Medulla oblongata (tissue), 1 donor: Measurements from ENCODE around the gene FEZF1.

Experiments used
- DNase-seq: peaks from one replicate; pipeline ENCODE4 v3.0.0-alpha.2; 2015; ENCODE audit errors: extremely low spot score

Gene FEZF1

GRCh38 chr7:122304319-122304975 is at the start of gene FEZF1:
Gene FEZF1 (minus strand): TSS chr7:122304750. CDS start chr7:122304437, 313 bp downstream.
- DNase-seq: no peak

- DNase-seq: no peak
These were observed 47.9 kb upstream of the FEZF1 start for GRCh38 chr7:122352454-122352853.

- no peak for DNase-seq
These were observed 46.2 kb upstream of the FEZF1 start for GRCh38 chr7:122350701-122351100.

GRCh38 chr7:122344303-122344620 is 39.7 kb upstream of the FEZF1 start:
- no peak for DNase-seq

GRCh38 chr7:122343601-122344302 is 39.2 kb upstream of the FEZF1 start:
- no peak for DNase-seq

- DNase-seq: no peak
These were observed 35.9 kb upstream of the FEZF1 start for GRCh38 chr7:122340427-122340826.

GRCh38 chr7:122339145-122339904 is 34.8 kb upstream of the FEZF1 start:
- no peak for DNase-seq

GRCh38 chr7:122337011-122337410 is 32.5 kb upstream of the FEZF1 start:
- no peak for DNase-seq

GRCh38 chr7:122329145-122329802 is 24.7 kb upstream of the FEZF1 start:
- peak; percentile 11 for DNase-seq

- DNase-seq: no peak
These were observed 23.4 kb upstream of the FEZF1 start for GRCh38 chr7:122327969-122328368.

- no peak for DNase-seq
These were observed 12.2 kb upstream of the FEZF1 start for GRCh38 chr7:122316467-122317388.

- no peak for DNase-seq
These were observed 11.2 kb upstream of the FEZF1 start for GRCh38 chr7:122315507-122316466.

GRCh38 chr7:122314284-122314683 is 9.7 kb upstream of the FEZF1 start:
- DNase-seq: no peak

GRCh38 chr7:122312789-122313188 is 8.2 kb upstream of the FEZF1 start:
- DNase-seq: no peak

- DNase-seq: no peak
These were observed 7.3 kb upstream of the FEZF1 start for GRCh38 chr7:122311734-122312450.

- no peak for DNase-seq
These were observed 6.6 kb upstream of the FEZF1 start for GRCh38 chr7:122311050-122311700.

GRCh38 chr7:122310119-122311021 is 5.8 kb upstream of the FEZF1 start:
- no peak for DNase-seq

GRCh38 chr7:122309421-122309820 is 4.9 kb upstream of the FEZF1 start:
- DNase-seq: no peak
